Peyer's patch (tissue), 4 donors: ENCODE data around the gene PLXNC1. TPM values are rescaled to one million over a fixed set of nuclear protein-coding genes. Genes with fewer than 3 reads are reported as not detected.
A peak's percentile ranks its signal among the peaks of the same experiment; 100 is the strongest.

Experiments used
- DNase-seq, 3 donors: peaks; one replicate each; pipeline ENCODE4 v3.0.0-alpha.2; 2017 to 2019
- H3K27ac ChIP-seq, 4 donors: fragments of 200-600 bp; sonication (generic); one replicate each; pipeline ENCODE4 v1.5.1; 2016 to 2019
- H3K27me3 ChIP-seq, 2 donors: fragments of 200-600 bp; sonication (generic); one replicate each; pipeline ENCODE4 v1.5.1; 2019
- H3K36me3 ChIP-seq, 3 donors: fragments of 200-600 bp; sonication (generic); one replicate each; pipeline ENCODE4 v1.5.1; 2016 to 2019
- H3K4me1 ChIP-seq, 4 donors: fragments of 200-600 bp; sonication (generic); one replicate each; pipeline ENCODE4 v1.5.1; 2016 to 2019
- H3K4me3 ChIP-seq, 4 donors: fragments of 200-600 bp; sonication (generic); 1 replicate in 3 of 4; 2 replicates in 1 of 4; pipeline ENCODE4 v1.5.1; 2016 to 2019; ENCODE audit warnings: mild to moderate bottlenecking in 1 of 4
- H3K9me3 ChIP-seq, 4 donors: fragments of 200-600 bp; sonication (generic); one replicate each; pipeline ENCODE4 v1.5.1; 2016 to 2019; ENCODE audit warnings: mild to moderate bottlenecking in 1 of 4
- POLR2A ChIP-seq, 2 donors: fragments of 450-650 bp; IDR thresholded peaks; one replicate each; pipeline ENCODE4 v1.5.1; 2017; ENCODE audit warnings: antibody characterized with exemption in 2 of 2, mild to moderate bottlenecking in 2 of 2, moderate library complexity in 2 of 2
- total RNA-seq, 4 donors: library from RNA; depleted of rRNA; stranded (reverse); fragments of >200 nt; gene quantifications; one replicate each; pipeline ENCODE4 v1.1.0, GENCODE V29; 2016
- TF ChIP-seq, protein P1 (sequence below), 6 experiments: fragments of 450-650 bp in 4 of 6; fragments of 200-600 bp in 2 of 6; sonication (generic) in 1 of 6; IDR thresholded peaks; one replicate each; pipeline ENCODE4 v1.5.1; 2017 to 2019; ENCODE audit warnings: antibody characterized with exemption in 6 of 6, mild to moderate bottlenecking in 3 of 6, moderate library complexity in 1 of 6

Gene PLXNC1
- total RNA-seq, 4 donors from 2014 or later = 0.88 to 21.5 (median 5.1) TPM

DNA sequence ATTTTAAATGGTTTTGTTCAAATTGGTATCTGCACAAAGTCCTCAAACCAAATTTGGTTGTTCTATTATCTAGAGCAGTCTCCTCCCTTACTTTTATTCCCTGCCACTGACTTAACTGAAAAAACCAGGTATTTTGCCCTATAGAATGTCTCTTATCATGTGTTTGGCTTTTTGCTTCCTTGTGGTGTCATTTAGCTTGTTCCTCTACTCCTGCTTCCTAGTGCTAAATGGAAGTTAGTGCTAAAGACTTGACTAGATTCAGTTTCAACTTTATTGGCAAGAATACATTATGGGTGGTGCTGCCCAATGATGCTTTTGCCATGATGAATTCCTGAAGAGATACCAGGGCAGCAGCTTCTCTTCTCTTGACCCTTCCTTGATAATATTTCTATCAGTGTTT is 29.7 kb downstream of the PLXNC1 start:
- H3K36me3 ChIP-seq = no peaks in the 10 kb centered on the region
- no peak for TF ChIP-seq POLR2A (IDR thresholded peaks at IDR 0.05)
- TF ChIP-seq, protein P1, sequence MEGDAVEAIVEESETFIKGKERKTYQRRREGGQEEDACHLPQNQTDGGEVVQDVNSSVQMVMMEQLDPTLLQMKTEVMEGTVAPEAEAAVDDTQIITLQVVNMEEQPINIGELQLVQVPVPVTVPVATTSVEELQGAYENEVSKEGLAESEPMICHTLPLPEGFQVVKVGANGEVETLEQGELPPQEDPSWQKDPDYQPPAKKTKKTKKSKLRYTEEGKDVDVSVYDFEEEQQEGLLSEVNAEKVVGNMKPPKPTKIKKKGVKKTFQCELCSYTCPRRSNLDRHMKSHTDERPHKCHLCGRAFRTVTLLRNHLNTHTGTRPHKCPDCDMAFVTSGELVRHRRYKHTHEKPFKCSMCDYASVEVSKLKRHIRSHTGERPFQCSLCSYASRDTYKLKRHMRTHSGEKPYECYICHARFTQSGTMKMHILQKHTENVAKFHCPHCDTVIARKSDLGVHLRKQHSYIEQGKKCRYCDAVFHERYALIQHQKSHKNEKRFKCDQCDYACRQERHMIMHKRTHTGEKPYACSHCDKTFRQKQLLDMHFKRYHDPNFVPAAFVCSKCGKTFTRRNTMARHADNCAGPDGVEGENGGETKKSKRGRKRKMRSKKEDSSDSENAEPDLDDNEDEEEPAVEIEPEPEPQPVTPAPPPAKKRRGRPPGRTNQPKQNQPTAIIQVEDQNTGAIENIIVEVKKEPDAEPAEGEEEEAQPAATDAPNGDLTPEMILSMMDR (IDR thresholded peaks at IDR 0.05) = no peak
- H3K27me3 ChIP-seq = no peaks in the 10 kb centered on the region
- peaks cover 0 to 15% (median 7%) of the 10 kb centered on the region in 4 donors for H3K4me1 ChIP-seq
- H3K4me3 ChIP-seq = no peak overlapping the region
- no peak overlapping the region for H3K27ac ChIP-seq
- peaks cover 0 to 8% (median 0%) of the 10 kb centered on the region in 4 donors for H3K9me3 ChIP-seq
- DNase-seq = no peak

DNA sequence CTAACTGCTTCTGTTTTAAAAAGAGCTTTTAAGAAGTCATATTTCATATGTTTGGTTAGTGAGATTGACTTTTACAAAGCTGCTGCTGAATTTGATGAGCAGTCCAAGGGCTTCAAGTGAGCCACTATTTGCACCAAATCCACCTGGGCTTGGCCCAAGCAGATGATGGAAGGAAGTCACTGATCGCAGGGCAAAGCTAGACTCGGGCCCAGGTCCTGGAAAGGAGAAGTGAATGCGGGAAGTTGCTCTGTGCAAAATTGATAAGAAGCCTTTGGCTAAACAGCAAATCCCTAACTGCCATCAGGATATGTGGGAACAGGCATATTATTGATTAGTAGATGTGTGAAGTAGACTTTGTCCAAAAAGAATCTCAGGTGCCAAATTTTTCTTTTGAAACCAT is 30.5 kb downstream of the PLXNC1 start:
- Histone ChIP-seq H3K9me3 (peaks cover 0 to 8% (median 0%) of the 10 kb centered on the region in 4 donors), H3K27me3 (no peaks in the 10 kb centered on the region), H3K36me3 (no peaks in the 10 kb centered on the region), H3K4me3 (no peak overlapping the region), H3K4me1 (peaks cover 0 to 15% (median 8%) of the 10 kb centered on the region in 4 donors), H3K27ac (no peak overlapping the region)
- no peak for DNase-seq
- no peak for TF ChIP-seq POLR2A (IDR thresholded peaks at IDR 0.05)
- TF ChIP-seq, protein P1 (IDR thresholded peaks at IDR 0.05) = no peak

DNA sequence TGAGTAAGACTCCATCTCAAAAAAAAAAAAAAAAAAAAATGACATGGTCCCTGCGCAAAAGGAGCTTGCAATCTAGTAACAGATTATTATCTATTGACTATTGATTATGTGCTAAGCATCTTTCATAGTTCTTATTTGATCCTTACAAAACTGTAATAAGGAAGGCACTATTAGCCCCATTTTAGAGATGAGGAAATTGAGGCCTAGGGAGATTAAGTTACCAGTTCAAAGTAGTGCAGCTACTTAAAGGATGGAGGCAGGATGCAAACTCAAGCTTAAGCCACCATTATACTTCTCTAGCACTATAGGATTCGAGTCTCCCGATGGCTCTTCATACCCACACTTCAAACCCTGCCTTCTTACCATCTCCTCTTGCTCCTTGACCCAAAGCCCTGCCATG is 31.3 kb downstream of the PLXNC1 start:
- peaks cover 0 to 8% (median 0%) of the 10 kb centered on the region in 4 donors for H3K9me3 ChIP-seq
- no peaks in the 10 kb centered on the region for H3K36me3 ChIP-seq
- TF ChIP-seq POLR2A (IDR thresholded peaks at IDR 0.05) = no peak
- TF ChIP-seq, protein P1 (IDR thresholded peaks at IDR 0.05) = no peak
- H3K27me3 ChIP-seq = no peaks in the 10 kb centered on the region
- no peak overlapping the region for H3K27ac ChIP-seq
- H3K4me1 ChIP-seq = peaks cover 0 to 15% (median 5%) of the 10 kb centered on the region in 4 donors
- no peak overlapping the region for H3K4me3 ChIP-seq
- no peak for DNase-seq

DNA sequence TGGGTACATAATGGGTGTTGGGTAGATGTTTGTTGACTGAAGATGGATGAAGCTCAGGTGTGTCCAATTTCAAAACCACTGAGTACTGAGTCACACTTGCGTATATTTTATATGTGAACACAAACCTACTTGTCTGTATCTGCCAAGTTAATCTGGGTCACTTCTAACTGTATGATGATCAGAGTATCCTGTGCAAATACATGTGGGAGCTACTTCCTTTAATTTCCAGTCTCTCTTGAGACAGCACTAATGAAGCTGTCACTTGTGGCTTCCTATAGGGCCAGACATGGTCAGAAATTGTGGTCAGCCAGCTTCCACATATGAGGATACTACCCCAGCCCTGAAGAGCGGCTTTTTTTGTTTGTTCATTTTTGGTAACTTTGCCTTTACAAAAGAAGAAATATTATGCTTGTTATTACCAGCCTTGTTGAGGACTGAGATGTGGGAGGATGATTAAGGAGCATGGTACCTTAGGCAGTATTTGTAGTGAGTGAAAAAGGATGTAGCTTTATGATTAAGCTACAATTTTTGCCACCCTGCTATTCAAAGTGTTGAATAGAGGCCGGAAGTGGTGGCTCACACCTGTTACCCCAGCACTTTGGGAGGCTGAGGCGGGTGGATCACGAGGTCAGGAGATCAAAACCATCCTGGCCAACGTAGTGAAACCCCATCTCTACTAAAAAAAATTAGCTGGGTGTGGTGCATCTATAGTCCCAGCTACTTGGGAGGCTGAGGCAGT is 32.4 kb downstream of the PLXNC1 start:
- DNase-seq = no peak
- TF ChIP-seq, protein P1 (IDR thresholded peaks at IDR 0.05) = no peak
- no peak for TF ChIP-seq POLR2A (IDR thresholded peaks at IDR 0.05)
- Histone ChIP-seq H3K4me1 (peaks cover 0 to 10% (median 3%) of the 10 kb centered on the region in 4 donors), H3K4me3 (no peak overlapping the region), H3K27ac (no peak overlapping the region), H3K36me3 (no peaks in the 10 kb centered on the region), H3K9me3 (peaks cover 0 to 8% (median 0%) of the 10 kb centered on the region in 4 donors), H3K27me3 (no peaks in the 10 kb centered on the region)

DNA sequence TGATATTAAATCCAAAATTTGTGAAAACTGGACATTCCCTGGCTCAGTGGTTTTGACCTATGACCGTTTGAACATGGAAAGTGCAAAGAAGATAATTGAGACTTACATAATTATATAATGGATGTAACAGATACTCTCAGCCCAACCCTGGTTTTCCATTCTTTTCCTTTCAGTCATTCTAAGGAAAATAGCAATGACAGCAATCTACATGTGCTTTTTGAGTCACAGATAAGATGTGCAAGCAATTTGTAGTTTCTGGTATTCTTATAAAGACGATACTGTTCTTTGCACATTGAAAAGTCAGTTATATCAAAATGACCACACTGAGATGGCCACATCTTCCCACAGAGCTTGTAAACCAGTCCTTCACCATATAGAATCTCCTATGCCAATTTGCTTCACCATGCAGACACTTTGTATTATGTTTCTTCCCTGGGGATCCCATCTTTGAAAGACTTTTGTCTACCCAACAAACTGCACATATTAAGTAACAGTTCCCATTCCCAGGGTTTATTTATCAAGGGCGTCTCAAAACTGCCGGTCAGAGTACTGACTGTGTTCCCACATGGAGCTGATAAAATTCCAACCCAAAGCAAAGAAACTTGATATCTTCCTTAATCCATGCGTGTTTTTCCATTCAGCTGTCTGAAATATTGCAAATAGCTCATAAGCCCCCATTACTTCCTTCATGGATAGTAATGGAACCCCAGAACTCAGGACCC is 34.8 kb downstream of the PLXNC1 start:
- Histone ChIP-seq H3K4me1 (peaks cover 0 to 10% (median 0%) of the 10 kb centered on the region in 4 donors), H3K9me3 (no peaks in the 10 kb centered on the region), H3K27me3 (no peaks in the 10 kb centered on the region), H3K4me3 (no peak overlapping the region), H3K27ac (peak overlapping the region in 1 of 4 donors; percentile 10), H3K36me3 (no peaks in the 10 kb centered on the region)
- DNase-seq = no peak
- no peak for TF ChIP-seq POLR2A (IDR thresholded peaks at IDR 0.05)
- TF ChIP-seq, protein P1 (IDR thresholded peaks at IDR 0.05) = no peak
